ENCODE results near the gene FBXL19. TPM values are rescaled to one million over a fixed set of nuclear protein-coding genes. Genes with fewer than 3 reads are reported as not detected.
A peak's percentile ranks its signal among the peaks of the same experiment; 100 is the strongest.

The FBXL19 gene
- total and polyA plus RNA-seq, 2 of the 13 experiments (the other 11 are each of a cell fraction or from before 2014, with no cell fraction given), result 6.0 to 13.7 TPM

DNA sequence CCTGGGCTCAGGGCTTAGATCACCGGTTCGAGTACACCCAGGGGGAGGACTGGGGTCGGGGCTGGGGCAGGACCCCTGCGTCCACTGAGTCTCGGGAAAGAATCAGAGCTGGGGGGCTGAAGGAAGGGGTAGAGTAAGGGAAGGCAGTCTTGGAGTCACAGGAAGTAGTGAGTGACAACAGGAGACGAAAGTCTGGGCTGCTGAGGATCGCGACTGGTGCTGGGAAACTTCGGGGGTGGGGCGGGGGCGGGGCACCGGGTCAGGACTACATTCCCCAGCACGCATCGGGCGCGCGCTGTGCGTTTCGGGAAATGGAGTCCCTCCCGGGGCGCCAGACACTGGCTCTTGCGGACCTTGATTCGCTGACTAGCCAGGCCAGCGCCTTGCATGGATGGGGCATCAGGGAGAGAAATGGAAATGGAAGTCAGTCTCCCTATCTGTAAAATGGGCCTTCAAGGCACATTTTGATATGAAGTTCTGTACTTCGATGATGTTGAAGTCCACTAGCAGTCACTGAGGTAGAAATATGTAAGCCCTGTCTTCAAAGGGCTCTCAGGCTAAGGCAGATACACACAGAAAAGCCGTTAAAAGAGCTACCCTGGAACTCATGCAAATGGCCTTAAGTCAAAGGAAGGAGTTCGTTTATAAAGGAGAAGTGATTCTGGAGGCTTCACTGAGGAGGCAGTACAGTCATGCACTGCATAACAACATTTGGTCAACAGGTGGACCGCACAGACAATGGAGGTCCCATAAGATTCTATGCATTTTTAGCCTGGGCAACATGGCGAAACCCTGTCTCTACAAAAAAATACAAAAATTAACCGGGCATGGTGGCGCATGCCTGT, 26.3 kb upstream of the FBXL19 start (continued):
- TF ChIP-seq, protein P1, sequence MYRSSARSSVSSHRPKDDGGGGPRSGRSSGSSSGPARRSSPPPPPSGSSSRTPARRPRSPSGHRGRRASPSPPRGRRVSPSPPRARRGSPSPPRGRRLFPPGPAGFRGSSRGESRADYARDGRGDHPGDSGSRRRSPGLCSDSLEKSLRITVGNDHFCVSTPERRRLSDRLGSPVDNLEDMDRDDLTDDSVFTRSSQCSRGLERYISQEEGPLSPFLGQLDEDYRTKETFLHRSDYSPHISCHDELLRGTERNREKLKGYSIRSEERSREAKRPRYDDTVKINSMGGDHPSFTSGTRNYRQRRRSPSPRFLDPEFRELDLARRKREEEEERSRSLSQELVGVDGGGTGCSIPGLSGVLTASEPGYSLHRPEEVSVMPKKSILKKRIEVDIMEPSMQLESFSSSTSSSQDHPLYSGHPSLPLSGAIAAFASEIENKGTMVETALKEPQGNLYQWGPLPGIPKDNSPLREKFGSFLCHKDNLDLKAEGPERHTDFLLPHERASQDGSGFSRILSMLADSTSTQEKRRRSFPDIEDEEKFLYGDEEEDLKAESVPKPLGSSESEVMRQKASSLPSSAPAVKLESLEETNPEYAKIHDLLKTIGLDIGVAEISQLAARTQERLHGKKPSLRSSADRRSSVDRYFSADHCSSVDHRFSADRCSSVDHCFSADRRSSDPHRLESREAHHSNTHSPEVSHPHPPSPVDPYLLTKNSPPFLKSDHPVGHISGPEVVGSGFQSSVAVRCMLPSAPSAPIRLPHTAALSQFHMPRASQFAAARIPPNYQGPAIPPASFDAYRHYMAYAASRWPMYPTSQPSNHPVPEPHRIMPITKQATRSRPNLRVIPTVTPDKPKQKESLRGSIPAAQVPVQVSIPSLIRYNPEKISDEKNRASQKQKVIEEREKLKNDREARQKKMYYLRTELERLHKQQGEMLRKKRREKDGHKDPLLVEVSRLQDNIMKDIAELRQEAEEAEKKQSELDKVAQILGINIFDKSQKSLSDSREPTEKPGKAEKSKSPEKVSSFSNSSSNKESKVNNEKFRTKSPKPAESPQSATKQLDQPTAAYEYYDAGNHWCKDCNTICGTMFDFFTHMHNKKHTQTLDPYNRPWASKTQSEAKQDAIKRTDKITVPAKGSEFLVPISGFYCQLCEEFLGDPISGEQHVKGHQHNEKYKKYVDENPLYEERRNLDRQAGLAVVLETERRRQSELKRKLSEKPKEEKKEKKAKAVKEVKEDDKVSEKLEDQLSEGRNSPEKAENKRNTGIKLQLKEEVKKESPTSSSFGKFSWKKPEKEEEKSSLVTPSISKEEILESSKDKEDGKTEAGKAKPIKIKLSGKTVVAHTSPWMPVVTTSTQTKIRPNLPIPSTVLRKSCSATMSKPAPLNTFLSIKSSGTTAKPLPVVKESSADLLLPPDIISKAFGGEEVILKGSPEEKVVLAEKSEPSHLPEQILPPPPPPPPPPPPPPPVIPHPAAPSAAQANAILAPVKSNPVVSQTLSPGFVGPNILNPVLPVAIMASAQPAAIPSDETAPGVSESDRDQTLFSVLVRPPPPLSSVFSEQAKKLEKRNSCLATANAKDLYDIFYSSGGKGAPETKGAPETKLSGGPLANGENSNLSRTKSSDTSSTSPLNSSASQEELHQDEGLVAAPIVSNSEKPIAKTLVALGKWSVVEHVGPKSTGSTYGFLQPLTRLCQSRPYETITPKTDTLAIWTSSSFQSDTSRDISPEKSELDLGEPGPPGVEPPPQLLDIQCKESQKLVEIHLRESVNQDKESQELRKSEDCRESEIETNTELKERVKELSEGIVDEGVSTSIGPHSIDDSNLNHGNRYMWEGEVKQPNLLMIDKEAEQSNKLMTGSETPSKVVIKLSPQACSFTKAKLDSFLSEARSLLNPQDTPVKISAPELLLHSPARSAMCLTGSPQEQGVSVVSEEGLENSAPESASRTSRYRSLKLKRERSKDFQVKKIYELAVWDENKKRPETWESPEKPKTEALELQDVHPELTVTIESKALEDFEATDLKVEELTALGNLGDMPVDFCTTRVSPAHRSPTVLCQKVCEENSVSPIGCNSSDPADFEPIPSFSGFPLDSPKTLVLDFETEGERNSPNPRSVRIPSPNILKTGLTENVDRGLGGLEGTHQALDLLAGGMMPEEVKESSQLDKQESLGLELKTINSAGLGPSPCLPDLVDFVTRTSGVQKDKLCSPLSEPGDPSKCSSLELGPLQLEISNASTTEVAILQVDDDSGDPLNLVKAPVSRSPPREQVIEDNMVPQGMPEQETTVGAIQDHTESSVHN (CRISPR knock-in tag; IDR thresholded peaks at IDR 0.05), result no peak
- no peak for TF ChIP-seq HIVEP1 (CRISPR knock-in tag; IDR thresholded peaks at IDR 0.05)
- TF ChIP-seq, protein P2, sequence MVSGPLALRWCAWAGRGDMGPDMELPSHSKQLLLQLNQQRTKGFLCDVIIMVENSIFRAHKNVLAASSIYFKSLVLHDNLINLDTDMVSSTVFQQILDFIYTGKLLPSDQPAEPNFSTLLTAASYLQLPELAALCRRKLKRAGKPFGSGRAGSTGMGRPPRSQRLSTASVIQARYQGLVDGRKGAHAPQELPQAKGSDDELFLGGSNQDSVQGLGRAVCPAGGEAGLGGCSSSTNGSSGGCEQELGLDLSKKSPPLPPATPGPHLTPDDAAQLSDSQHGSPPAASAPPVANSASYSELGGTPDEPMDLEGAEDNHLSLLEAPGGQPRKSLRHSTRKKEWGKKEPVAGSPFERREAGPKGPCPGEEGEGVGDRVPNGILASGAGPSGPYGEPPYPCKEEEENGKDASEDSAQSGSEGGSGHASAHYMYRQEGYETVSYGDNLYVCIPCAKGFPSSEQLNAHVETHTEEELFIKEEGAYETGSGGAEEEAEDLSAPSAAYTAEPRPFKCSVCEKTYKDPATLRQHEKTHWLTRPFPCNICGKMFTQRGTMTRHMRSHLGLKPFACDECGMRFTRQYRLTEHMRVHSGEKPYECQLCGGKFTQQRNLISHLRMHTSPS (CRISPR knock-in tag; IDR thresholded peaks at IDR 0.05; ENCODE audit: low read depth), result no peak
- 0 out of 2 replicates have a peak, but pooled peaks have one; percentile 44 for TF ChIP-seq KAT8 (CRISPR knock-in tag; IDR thresholded peaks at IDR 0.05)
- no peak for TF ChIP-seq ATF7-NPFF (CRISPR knock-in tag; IDR thresholded peaks at IDR 0.05; ENCODE audit: low read depth)
- TF ChIP-seq SMC3 (IDR thresholded peaks at IDR 0.05; ENCODE audit: low read length), result no peak
- TF ChIP-seq, protein P3, sequence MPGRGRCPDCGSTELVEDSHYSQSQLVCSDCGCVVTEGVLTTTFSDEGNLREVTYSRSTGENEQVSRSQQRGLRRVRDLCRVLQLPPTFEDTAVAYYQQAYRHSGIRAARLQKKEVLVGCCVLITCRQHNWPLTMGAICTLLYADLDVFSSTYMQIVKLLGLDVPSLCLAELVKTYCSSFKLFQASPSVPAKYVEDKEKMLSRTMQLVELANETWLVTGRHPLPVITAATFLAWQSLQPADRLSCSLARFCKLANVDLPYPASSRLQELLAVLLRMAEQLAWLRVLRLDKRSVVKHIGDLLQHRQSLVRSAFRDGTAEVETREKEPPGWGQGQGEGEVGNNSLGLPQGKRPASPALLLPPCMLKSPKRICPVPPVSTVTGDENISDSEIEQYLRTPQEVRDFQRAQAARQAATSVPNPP (CRISPR knock-in tag; IDR thresholded peaks at IDR 0.05), result no peak
- TF ChIP-seq MAFG (CRISPR knock-in tag; IDR thresholded peaks at IDR 0.05), result no peak
- no peak for TF ChIP-seq ONECUT2 (CRISPR knock-in tag; IDR thresholded peaks at IDR 0.05)
- TF ChIP-seq ZNF619 (CRISPR knock-in tag; IDR thresholded peaks at IDR 0.05), result no peak; the same call in 1 of the 2 replicates
- TF ChIP-seq, protein P4, sequence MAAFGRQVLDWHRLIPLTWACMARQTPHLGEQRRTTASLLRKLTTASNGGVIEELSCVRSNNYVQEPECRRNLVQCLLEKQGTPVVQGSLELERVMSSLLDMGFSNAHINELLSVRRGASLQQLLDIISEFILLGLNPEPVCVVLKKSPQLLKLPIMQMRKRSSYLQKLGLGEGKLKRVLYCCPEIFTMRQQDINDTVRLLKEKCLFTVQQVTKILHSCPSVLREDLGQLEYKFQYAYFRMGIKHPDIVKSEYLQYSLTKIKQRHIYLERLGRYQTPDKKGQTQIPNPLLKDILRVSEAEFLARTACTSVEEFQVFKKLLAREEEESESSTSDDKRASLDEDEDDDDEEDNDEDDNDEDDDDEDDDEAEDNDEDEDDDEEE (CRISPR knock-in tag; IDR thresholded peaks at IDR 0.05), result no peak; the same call in 1 of the 2 replicates
- TF ChIP-seq, protein P5, sequence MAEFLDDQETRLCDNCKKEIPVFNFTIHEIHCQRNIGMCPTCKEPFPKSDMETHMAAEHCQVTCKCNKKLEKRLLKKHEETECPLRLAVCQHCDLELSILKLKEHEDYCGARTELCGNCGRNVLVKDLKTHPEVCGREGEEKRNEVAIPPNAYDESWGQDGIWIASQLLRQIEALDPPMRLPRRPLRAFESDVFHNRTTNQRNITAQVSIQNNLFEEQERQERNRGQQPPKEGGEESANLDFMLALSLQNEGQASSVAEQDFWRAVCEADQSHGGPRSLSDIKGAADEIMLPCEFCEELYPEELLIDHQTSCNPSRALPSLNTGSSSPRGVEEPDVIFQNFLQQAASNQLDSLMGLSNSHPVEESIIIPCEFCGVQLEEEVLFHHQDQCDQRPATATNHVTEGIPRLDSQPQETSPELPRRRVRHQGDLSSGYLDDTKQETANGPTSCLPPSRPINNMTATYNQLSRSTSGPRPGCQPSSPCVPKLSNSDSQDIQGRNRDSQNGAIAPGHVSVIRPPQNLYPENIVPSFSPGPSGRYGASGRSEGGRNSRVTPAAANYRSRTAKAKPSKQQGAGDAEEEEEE (CRISPR knock-in tag; IDR thresholded peaks at IDR 0.05; ENCODE audit: borderline replicate concordance), result no peak
- TF ChIP-seq, protein P6, sequence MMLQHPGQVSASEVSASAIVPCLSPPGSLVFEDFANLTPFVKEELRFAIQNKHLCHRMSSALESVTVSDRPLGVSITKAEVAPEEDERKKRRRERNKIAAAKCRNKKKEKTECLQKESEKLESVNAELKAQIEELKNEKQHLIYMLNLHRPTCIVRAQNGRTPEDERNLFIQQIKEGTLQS (CRISPR knock-in tag; IDR thresholded peaks at IDR 0.05), result no peak

All from HepG2 (cell line).